K562 (cell line): ENCODE results near the gene P4HTM.

Experiments used
- CXXC5 ChIP-seq: fragments of 250-450 bp; sonication (Bioruptor Pico); IDR thresholded peaks from 2 replicates; pipeline ENCODE4 v1.8.0; 2022; ENCODE audit warnings: inconsistent platforms, mild to moderate bottlenecking, moderate library complexity
- ESRRA ChIP-seq: fragments of 450-650 bp; IDR thresholded peaks from 2 replicates; pipeline ENCODE4 v1.6.1; 2014; ENCODE audit warnings: low read depth, mild to moderate bottlenecking, moderate library complexity, borderline replicate concordance
- NR3C1 ChIP-seq: sonication (generic); formaldehyde crosslinking; IDR thresholded peaks from 2 replicates; pipeline ENCODE4 v1.8.1; 2022; ENCODE audit warnings: missing genetic modification reagents
- POLR2A ChIP-seq: fragments of 450-650 bp; conservative IDR thresholded peaks from 2 replicates; pipeline ENCODE4 v1.6.1; 2016
- POLR2AphosphoS5 ChIP-seq: IDR thresholded peaks from 2 replicates; pipeline ENCODE4 v1.6.1; 2011; ENCODE audit warnings: mild to moderate bottlenecking, low read depth, low read length, moderate library complexity; ENCODE audit not compliant: control insufficient read depth, insufficient read depth
- SMARCA4 ChIP-seq: fragments of 450-650 bp; IDR thresholded peaks from 2 replicates; pipeline ENCODE4 v1.6.1; 2016
- U2AF1 ChIP-seq: fragments of 200-400 bp; formaldehyde crosslinking; optimal IDR thresholded peaks from 2 replicates; pipeline ENCODE3; 2017; ENCODE audit warnings: mild to moderate bottlenecking, low read depth, low read length, moderate library complexity
- ZNF239 ChIP-seq: fragments of 250-450 bp; sonication (Bioruptor Pico); IDR thresholded peaks from 2 replicates; pipeline ENCODE4 v1.4.0; 2020; ENCODE audit warnings: mild to moderate bottlenecking

- TF ChIP-seq NR3C1 (CRISPR knock-in tag) (no peak), CXXC5 (CRISPR knock-in tag) (no peak), POLR2AphosphoS5 (no peak), U2AF1 (no peak), ESRRA (no peak), ZNF239 (no peak), SMARCA4 (no peak), POLR2A (no peak)
These were observed 25.7 kb downstream of the P4HTM start for GRCh38 chr3:49015765-49016164.
